HG03521 (cell line): ENCODE measurements around the gene WAS.
A peak's percentile ranks its signal among the peaks of the same experiment; 100 is the strongest.

Experiments
- ATAC-seq: cut with Tn5 transposase; IDR thresholded peaks from one replicate; pipeline ENCODE4 v1.9.1; 2021; ENCODE audit warnings: mild to moderate bottlenecking, moderate library complexity; ENCODE audit not compliant: unreplicated experiment

Gene WAS

DNA sequence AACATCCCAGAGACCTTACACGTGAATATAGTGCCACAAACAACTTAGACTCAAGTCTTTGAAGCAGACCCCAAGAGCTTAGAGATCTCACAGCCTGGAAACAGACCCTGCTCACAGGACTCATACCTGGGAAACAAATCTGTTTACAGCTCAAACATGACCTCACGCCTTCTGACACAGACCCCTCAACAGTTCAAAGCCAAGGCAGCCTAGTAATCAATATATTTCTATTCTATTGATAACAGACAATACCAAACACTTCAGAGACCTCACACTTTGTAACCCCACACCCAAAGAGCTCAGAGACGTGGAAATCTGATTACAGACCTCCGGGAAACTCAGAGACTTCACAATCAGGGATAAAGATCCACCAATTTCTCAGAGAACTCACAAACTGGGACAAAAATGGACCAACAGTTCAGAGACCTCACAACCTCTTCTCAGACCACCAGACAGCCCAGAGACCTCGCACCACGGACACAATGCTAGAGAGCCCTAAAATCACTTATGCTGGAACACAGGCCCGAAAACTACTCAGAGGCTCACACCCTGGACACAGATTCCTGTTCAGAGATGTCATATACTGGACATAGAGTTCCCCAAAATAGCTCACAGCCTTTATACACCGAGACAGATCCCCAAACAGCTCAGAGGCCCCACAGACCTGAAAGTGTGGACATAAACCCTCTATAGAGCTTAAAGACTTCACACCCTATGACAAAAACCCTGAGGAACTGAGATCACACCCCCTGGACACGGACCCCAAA lies 27.7 kb downstream of the WAS start:
- ATAC-seq: no peak

DNA sequence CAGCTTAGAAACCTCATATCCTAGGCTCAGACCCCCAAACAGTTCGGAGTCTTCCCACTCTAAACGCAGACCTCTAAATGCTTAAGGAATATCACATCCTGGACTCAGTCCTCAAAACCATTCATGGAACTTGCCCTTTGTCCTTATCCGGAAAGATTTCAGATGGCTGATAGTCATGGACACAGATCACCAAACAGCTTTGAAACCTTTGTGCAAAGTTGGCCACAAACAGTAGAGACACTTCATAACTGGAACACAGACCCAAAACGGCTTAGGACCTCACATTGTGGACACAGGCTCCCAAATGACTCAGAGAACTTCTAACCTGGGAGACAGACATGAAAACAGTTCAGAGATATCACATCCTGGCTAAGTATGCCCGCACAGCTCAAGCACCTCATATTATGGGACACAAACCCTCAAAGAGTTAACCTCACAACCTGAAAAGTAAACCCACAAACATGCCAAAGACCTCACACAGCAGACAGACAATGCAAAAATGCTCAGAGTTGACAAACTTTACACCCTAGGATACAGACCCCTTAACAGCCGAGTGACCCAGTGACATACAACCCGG lies 28.4 kb downstream of the WAS start:
- ATAC-seq: no peak

DNA sequence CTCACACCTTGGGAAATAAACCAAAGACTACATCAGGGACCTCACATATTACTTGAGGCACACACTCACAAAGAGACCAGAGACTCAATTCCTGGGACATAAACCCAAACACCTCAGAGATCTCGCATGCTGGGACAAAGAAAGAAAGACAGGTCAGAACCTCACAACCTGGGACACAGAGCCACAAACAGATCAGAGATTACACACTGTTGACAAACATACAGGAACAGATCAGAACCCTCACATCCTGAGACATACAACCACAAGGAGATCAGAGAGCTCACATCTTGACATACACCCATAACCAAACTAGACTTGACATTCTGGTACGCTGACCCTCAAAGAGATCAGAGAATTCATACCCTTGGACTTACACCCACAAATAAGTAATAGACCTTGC lies 30.2 kb downstream of the WAS start:
- ATAC-seq: no peak

DNA sequence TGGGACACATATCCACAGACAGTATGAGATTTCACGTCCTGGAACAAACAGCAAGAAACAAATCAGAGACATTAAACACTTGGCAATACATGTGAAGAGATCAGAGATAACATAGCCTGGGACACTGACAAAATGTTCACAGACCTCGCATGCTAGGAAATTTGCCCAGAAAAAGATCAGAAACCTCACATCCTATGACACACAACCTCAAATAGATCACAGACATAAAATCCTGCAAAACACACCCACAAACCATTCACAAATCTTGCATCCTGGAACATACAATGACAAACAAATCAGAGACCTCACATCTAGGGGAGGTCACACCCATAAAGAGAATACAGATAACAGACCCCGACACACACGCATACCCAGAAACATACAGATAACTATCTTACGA lies 31.0 kb downstream of the WAS start:
- ATAC-seq: no peak

DNA sequence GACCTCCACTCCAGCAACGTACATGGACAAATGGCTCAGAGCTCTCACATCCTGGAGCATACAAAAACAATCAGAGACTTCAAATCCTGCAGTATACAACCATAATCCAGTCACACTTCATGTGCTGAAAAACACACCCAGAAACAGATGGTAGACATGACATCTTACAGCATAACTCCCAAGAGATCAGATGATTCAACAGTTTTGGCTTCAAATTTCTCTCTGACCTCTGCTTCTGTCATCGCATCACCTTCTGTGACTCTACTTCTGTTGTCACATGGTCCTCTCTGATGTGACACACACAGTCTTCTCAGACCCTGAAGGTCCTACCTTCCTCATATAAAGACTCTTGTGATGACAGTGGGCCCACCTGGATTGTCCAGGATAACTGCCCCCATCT lies 31.5 kb downstream of the WAS start:
- no peak for ATAC-seq

DNA sequence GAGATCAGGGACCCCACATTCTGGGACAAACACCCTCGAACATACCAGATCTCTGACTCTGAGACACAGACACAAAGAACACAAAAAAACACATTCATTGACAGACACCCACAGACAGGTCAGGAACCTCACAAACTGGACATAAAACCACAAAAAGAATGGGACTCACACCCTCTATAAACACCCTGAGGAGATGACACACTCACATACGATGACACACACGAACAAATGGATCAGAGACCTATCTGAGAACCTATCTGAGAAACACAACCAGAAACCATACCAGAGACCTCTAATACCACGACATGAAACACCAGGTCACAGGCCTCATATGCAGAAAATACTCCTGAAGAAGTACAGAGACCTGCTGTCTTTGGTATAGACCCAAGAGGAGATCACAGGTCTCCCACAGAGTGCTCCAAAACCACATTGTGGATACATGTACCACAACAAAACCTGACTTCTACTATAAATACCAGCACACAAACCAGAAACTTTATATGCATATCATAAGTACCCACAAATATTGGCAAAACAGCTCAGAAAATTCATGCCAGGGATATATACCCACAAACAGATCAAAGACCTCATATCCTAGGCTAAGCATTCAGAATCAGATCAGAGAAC lies 32.4 kb downstream of the WAS start:
- no peak for ATAC-seq

DNA sequence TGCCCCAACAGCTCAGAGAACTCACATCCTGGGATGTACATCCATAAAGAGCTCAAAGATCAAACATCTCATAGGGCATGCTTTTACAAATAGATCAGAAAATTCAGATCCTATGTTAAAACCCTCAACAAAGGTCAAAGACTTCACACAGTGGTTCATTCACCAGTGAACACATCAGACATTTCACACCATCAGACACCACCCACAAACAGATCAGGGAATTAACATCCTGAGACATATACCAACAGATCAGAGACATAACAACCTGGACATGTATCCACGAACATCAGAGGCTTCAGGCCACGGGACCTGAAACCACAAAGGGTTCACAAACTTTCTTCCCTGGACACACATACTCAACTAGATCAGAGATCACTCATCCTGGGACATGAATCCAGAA lies 36.4 kb downstream of the WAS start:
- ATAC-seq: no peak

DNA sequence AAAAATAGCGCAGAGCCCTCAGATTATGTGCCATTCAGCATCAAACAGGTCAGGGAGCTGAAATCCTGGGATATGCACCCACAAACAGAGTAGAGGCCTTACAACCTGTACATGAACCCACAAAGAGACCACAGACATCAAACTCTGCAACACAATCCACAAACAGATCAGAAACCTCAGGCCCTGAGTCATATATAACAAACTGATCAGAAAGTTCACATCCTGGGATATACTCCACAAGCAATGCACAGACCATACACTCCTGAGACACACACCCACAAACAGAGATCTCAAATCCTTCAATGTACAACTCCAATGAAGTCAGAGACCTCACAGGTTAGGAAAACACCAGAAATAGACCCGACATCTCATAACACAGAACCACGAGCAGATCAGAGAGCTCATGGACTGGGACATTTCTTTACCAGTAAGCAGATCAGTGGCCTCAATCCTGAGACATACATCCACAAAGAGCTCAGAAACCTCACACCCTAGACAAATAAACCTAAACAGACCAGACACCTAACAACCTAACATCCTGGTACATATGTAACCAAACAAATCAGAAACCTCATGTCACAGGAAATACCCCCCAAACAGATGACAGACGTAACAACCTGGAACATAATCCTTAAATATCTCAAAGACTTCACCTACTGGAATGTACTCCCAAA lies 37.1 kb downstream of the WAS start:
- no peak for ATAC-seq

DNA sequence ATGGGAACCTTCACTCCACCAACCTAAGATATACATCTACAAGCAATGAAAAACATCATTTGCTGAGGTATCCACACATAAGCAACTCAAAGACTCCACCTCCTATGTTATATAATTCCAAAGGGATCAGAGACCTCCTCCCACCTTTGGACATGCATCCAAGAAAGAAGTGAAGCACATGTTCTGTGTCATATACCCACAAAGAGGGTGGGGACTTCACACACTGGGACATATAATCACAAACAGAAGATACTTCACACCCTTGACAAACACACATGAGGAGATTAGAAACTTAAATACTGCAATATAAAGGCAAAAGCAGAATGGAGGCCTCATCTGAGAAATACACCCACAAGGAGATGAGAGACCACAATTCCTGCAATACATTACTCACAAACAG lies 38.3 kb downstream of the WAS start:
- ATAC-seq: no peak

DNA sequence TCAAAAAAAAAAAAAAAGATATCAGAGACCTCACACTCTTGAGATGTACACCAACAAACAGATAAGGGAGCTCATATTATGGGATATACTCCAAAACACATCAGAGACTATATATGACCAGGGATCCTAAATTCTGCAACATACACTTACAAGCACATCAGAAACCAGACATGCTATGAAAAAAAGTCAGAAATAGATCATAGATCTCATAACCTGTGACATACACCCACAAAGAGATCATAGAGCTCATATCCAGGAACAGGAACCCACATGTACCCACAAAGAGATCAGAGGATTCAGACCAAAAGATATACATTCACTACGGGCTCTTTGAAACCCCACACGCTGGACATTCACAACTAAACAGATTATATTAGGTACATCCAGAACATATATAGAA lies 43.0 kb downstream of the WAS start:
- ATAC-seq: no peak

DNA sequence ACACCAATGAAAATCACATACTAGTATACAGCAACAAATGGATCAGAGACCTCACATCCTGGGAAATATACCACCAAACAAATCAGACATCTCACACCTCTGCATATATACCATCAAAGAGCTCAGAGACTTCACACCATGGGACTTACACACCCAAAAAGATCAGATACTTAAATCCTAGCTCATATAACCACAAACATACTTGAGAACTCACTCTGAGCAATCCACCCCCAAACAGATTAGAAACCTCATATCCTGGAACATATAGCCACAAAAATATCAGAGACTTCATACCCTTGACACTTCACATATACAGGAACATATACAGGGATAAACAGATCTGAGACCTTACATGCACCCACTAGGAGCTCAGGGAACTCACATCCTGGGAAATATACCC lies 45.1 kb downstream of the WAS start:
- no peak for ATAC-seq

DNA sequence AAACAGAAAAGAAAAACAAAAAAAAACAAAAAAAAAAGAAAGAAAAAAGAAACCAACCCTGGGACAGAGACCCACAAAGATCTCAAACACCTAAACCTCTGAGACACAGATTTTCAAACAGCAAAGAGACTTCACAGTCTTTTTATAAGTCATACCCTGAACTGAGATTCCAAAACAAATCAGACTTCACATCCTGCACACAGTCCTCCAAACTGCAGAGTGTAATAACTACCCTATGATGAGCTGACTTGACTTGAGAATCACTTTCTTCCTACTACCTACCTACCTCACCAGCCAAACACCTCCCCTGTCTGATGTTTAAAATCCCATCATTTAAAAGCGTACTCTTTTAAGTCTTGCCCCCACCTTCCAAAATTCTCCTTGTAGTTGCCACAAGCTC lies 52.7 kb downstream of the WAS start:
- ATAC-seq: no peak

DNA sequence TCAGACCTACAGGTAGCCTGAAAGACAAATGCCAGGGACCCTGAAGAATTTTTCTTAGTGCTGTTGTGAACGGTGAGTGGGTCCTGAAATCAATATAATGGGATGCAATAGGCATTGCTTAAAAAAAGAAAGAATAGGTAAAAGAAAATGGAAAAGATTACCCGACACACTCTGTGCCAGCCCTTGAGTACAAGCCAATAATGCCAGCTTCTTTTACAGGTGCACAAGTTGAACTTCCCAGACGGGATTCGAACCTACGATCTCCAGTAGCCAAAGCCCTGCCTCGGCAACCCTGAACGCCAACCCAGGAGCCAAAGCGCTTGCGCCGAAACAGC lies 53.2 kb downstream of the WAS start:
- no peak for ATAC-seq

DNA sequence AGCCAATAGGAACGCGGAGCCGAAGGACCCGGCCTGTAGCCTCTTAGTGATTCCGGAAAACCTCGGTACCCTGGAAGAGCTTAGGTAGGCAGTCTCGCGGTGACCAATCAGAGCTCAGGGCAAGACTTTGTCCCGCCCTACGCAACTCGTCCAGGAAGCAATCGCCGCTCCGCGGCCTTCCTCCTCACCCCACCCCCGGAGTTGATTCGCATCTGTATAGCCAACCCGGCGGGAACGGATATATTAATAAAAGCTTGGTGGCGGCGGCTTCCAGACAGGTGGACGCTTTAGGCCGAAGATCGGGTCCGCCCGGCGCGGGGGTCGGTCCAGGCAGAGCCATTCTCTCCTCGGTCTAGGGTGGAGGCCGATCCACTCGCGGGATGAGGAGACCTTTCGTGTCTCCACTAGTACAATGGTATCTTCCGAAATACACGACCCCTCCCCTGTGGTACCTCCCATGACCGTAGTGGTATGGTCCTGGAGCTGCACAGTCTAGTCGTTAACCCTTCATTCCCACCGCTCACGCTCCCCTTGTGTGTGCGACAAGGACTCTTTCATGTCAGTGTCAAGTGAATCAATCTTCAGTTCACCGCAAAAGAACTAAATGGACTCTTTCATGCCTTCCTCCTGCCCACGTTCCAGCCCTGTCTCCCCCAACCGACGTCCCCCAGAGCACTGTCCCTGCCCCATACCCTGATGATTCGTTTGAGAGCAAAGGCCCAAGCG lies 53.8 kb downstream of the WAS start:
- ATAC-seq: peak; percentile 97

DNA sequence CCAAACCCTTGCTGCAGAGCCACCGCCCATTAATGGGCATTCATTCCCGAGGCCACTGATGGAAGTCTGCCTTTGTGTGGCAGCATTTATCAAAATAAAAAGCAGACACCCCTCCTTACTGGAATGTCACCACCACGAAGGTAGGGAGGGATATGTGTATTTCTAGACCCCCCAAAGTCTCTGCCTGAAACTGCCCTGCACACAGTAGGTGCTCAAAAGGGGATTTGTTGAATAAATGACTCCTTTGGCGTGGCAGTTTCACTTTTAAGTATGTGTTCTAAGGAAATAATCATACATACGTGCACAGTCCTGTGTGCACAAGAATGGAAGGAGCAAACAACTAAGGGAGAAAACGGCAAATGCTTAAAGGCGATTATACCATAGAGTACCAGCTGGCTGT lies 54.3 kb downstream of the WAS start:
- no peak for ATAC-seq
